Measurements from ENCODE around the gene CCDC78.

GRCh38 chr16:767743-768235 lies 41.5 kb upstream of the CCDC78 start:
- TF ChIP-seq CTCF (IDR thresholded peaks at IDR 0.05; ENCODE audit: extremely low read depth in 1 of 2, insufficient read depth in 1 of 2, low read depth in 1 of 2, low read length in 2 of 2) (no peak), EZH2 (IDR thresholded peaks at IDR 0.05; ENCODE audit: borderline replicate concordance, low read depth, low read length, severe bottlenecking) (no peak), JUN (IDR thresholded peaks at IDR 0.05; ENCODE audit: borderline replicate concordance, insufficient read depth, insufficient read length, low read depth) (no peak), POLR2A (IDR thresholded peaks at IDR 0.05; ENCODE audit: low read depth, low read length) (no peak)
